Skeletal muscle tissue (tissue), 4 donors: ENCODE data around the gene CHCHD6. TPM values are rescaled to one million over a fixed set of nuclear protein-coding genes. Genes with fewer than 3 reads are reported as not detected.
A peak's percentile ranks its signal among the peaks of the same experiment; 100 is the strongest.

Source experiments
- H3K27ac ChIP-seq: one replicate; pipeline ENCODE4 v1.7.0; 2013; ENCODE audit warnings: mild to moderate bottlenecking, low read depth, low read length, inconsistent platforms
- H3K27me3 ChIP-seq, 3 donors: one replicate each; pipeline ENCODE4 v1.7.0; 2013; ENCODE audit warnings: low read length in 3 of 3; ENCODE audit not compliant: control insufficient read depth in 3 of 3, insufficient read depth in 3 of 3
- H3K36me3 ChIP-seq, 3 donors: one replicate each; pipeline ENCODE4 v1.7.0; 2013; ENCODE audit warnings: low read length in 3 of 3; ENCODE audit not compliant: control insufficient read depth in 3 of 3, insufficient read depth in 3 of 3
- H3K4me1 ChIP-seq, 3 donors: one replicate each; pipeline ENCODE4 v1.7.0; 2013; ENCODE audit warnings: low read length in 3 of 3, mild to moderate bottlenecking in 3 of 3; ENCODE audit not compliant: control insufficient read depth in 3 of 3, insufficient read depth in 3 of 3
- H3K4me3 ChIP-seq, 3 donors: one replicate each; pipeline ENCODE4 v1.7.0; 2013; ENCODE audit warnings: low read length in 3 of 3
- H3K9ac ChIP-seq, 3 donors: one replicate each; pipeline ENCODE4 v1.7.0; 2013; ENCODE audit warnings: low read length in 3 of 3, mild to moderate bottlenecking in 3 of 3, moderate library complexity in 2 of 3, low read depth in 1 of 3
- H3K9me3 ChIP-seq, 3 donors: one replicate each; pipeline ENCODE4 v1.7.0; 2013; ENCODE audit warnings: low read length in 3 of 3; ENCODE audit not compliant: control insufficient read depth in 3 of 3
- total RNA-seq: library from RNA; depleted of rRNA; stranded (reverse); fragments of >200 nt; gene quantifications from one replicate; pipeline ENCODE4 v1.2.3, GENCODE V29; 2014
- donor health status: Osteomylitis.

Gene CHCHD6
- total RNA-seq, 1 donor from 2014 or later: 8.9 TPM

DNA sequence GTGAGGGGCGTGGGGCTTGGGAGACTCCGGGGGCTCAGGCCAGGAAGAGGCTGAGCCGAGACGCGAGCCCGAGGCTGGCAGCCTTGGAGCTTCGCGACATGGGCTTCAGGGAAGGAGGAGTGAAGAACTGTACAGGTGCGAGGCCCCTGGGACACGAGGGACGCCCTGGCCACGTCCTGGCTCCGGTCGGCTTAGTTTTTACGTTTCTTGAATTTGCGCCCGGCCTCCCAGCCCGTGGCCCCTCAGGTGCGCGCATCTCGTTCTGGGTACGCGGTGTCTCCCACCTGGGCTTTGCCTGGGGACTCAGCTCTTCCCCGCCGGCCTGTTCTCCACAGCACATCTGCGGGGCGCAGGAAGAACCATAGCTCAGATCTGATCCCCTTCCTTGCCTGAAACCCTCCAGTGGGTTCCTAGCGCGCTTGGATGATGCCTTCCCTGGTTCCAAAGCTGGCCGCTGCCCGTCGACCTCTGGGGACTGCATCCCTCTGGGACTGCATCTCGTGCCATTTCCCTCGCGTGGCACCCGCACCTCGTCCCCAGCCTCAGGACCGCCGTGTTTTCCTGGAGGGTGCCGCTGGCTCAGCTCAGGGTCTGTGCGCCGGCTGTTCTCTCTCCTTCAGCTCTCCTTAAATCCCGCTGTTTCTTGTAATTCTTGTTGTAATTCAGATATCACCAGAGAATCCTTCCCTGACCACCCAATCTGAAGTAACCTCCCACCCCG lies 614 bp downstream of the CHCHD6 start:
- H3K27me3 ChIP-seq: peaks cover 0 to 10% (median 4%) of the 10 kb centered on the region in 3 donors
- H3K9ac ChIP-seq: peak overlapping the region; percentile 73 to 83 (median 76)
- H3K9me3 ChIP-seq: no peaks in the 10 kb centered on the region
- peaks cover 10 to 13% (median 11%) of the 10 kb centered on the region in 3 donors for H3K4me1 ChIP-seq
- H3K27ac ChIP-seq: no peak overlapping the region
- peak overlapping the region; percentile 82 to 93 (median 93) for H3K4me3 ChIP-seq
- no peaks in the 10 kb centered on the region for H3K36me3 ChIP-seq

DNA sequence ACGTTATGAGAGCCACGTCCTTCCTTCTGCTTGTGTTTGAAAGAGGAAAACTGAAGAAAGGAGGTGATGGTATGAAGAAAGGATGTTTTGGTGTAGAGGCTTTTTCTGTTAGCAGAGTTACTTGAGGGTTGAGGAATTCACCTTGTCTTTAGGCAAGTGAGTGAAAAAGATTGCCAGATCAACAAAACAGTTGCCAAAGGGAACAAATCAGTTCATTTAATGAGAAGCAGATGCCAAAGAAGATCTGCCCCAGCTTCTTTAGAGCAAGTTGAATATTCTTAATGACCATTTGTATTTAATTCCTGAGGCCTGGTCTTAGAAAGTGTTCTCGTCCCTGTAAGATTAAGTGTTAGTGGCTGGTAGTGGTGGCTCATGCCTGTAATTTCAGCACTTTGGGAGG lies 2.6 kb downstream of the CHCHD6 start:
- H3K4me3 ChIP-seq: no peak overlapping the region

DNA sequence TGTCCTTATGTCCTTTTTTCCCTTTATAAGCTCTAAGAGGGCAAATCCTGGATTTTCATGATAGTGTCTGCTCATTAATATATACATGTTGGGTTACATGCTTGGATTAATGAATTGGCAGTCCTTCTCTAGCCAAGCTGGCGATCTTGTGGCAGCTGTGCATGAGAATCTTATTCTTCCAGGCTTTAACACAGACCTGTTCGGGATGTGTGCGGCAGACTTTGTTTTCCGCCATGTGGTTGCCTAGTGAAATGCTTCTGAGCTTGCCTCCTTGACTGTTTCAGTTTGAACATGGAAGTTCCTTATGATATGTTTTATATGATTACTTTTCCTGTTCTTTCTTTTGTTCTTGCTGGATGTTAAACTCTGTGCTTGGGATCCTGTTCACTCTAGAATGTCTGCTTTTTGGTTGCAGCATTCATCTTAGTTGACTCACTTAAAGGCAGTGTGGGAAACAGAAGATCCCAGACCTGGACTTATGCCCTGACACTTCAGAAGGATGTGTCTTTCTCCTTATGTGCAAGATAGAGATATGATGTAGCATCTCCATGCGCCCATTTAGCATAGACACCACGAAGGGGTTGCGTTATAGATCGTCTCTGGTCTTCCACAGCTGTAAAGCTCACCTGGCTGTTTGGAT lies 7.2 kb downstream of the CHCHD6 start:
- H3K36me3 ChIP-seq: no peaks in the 10 kb centered on the region
- H3K9me3 ChIP-seq: no peaks in the 10 kb centered on the region
- no peak overlapping the region for H3K4me3 ChIP-seq
- no peak overlapping the region for H3K27ac ChIP-seq
- H3K4me1 ChIP-seq: no peaks in the 10 kb centered on the region
- H3K27me3 ChIP-seq: no peaks in the 10 kb centered on the region
- H3K9ac ChIP-seq: no peak overlapping the region

More for the DNA sequence above, 2.6 kb downstream of the CHCHD6 start:
- H3K9me3 ChIP-seq: no peaks in the 10 kb centered on the region
- no peak overlapping the region for H3K9ac ChIP-seq
- no peak overlapping the region for H3K27ac ChIP-seq
- H3K36me3 ChIP-seq: no peaks in the 10 kb centered on the region
- H3K27me3 ChIP-seq: no peaks in the 10 kb centered on the region
- H3K4me1 ChIP-seq: peaks cover 10 to 13% (median 11%) of the 10 kb centered on the region in 3 donors

DNA sequence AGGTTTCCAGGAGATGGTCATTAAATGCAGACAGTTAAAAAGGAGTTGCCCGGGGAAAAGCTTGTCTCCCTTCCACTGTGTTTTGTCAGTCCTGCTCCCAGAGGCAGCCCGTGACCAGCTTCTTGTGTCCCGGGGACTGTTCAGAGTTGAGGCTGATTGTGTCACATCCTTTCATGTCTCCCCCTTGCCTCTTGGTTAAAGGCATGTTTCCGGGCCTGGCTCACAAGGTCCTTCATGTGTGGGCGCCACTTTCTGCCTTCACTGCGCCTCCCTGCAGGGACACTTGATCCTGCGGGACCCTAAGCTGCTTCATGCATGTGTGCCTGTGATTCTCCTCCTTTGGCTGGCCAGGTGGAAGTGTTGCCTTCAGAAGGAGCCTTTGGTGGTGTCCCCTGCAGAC lies 9.2 kb downstream of the CHCHD6 start:
- Histone ChIP-seq H3K9me3 (no peaks in the 10 kb centered on the region), H3K27me3 (no peaks in the 10 kb centered on the region), H3K27ac (no peak overlapping the region), H3K36me3 (no peaks in the 10 kb centered on the region), H3K4me3 (no peak overlapping the region), H3K9ac (no peak overlapping the region), H3K4me1 (no peaks in the 10 kb centered on the region)

DNA sequence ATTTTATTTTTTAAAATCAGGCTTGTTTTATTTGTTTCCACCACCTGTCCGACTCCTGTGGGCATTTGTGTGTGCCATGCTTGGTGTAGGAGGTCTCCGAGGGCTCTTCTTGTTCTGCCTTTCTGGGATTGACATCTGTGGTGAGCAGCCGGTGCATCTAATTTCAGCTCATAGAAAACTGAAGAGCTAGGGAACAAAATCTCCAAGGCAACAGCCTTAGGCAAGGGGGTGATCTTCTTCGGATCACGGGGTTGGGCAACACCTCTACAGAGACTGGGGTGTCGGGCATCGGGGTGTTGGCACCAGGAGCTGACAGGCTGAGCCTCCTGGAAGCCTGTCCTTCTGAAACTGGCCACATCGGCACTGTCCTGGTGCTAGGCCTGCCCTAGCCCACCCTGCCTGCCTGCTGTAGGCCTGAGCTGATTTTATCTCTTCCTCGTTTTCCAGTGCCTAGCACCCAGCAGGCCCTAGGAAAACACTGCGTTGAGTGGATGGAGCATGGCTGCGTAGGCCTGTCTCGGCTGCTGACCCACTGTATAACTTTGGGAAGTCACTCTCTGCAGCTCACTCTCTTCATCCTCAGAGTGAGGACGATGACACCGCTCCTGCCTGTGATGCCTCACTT lies 10.3 kb downstream of the CHCHD6 start:
- H3K27ac ChIP-seq: no peak overlapping the region
- no peaks in the 10 kb centered on the region for H3K36me3 ChIP-seq
- no peak overlapping the region for H3K9ac ChIP-seq
- no peaks in the 10 kb centered on the region for H3K4me1 ChIP-seq
- no peaks in the 10 kb centered on the region for H3K9me3 ChIP-seq
- H3K4me3 ChIP-seq: no peak overlapping the region
- H3K27me3 ChIP-seq: no peaks in the 10 kb centered on the region

DNA sequence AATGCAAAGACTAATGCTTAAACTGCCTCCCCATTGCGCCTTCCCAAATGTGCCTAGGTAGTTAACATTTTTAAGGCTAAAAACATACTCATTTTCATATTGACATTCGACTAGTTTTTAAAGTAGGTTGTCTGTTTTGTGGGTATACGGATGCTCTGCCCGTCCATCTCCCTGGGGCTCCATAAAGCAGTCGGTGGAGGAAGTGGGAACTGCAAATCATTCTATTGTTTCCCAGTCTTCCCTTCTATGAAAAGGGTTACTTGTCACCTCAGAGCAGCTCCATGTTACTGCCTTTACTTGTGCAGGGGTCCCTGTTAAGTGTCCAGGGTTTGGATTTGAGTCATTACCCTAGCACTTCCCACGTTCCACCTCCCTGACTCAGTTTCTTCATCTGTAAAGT lies 10.9 kb downstream of the CHCHD6 start:
- Histone ChIP-seq H3K9me3 (no peaks in the 10 kb centered on the region), H3K4me1 (no peaks in the 10 kb centered on the region), H3K4me3 (no peak overlapping the region), H3K27ac (no peak overlapping the region), H3K9ac (no peak overlapping the region), H3K36me3 (no peaks in the 10 kb centered on the region), H3K27me3 (no peaks in the 10 kb centered on the region)

DNA sequence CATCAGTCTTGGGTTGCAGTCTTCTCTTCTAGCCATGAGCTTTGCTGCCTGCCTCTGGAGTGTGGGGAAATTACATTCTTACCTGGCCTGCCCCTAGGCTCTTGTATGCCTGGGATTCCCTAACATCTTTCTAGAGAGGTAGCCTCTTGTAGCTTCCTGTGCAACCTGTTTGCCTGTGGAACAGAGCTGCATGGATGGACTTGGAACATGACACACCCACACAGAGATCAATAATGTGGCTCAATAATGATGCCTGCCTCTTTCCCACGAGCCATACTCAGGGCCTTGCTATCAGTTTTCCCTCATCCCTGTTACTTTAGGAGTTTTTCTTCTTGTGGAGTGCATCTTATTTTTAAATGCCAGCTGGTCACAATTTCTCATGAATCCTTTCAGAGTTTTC lies 11.4 kb downstream of the CHCHD6 start:
- no peaks in the 10 kb centered on the region for H3K9me3 ChIP-seq
- H3K36me3 ChIP-seq: no peaks in the 10 kb centered on the region
- H3K27ac ChIP-seq: no peak overlapping the region
- no peak overlapping the region for H3K9ac ChIP-seq
- no peaks in the 10 kb centered on the region for H3K27me3 ChIP-seq
- H3K4me3 ChIP-seq: no peak overlapping the region
- no peaks in the 10 kb centered on the region for H3K4me1 ChIP-seq

DNA sequence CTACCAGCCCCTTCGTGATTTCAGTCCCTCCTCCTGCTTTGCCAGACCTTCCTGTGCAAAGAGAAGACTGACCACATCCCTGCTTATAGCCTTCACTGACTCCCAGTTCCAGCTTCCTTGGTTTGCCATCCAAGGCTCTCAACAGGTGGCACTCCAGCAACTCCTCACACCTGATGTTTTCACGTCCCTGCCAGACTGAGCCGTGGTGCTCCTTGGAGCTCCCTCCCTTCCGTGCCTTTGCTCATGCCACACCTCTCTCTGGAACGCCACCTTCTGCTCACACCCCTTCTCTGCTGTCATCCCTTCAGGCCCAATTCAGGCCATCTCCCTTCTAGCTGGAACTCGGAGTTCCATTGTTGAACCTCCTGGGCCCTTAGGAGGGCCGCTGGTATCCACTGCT lies 12.0 kb downstream of the CHCHD6 start:
- no peaks in the 10 kb centered on the region for H3K4me1 ChIP-seq
- H3K9ac ChIP-seq: no peak overlapping the region
- no peaks in the 10 kb centered on the region for H3K27me3 ChIP-seq
- H3K36me3 ChIP-seq: no peaks in the 10 kb centered on the region
- no peak overlapping the region for H3K4me3 ChIP-seq
- no peak overlapping the region for H3K27ac ChIP-seq
- H3K9me3 ChIP-seq: no peaks in the 10 kb centered on the region

DNA sequence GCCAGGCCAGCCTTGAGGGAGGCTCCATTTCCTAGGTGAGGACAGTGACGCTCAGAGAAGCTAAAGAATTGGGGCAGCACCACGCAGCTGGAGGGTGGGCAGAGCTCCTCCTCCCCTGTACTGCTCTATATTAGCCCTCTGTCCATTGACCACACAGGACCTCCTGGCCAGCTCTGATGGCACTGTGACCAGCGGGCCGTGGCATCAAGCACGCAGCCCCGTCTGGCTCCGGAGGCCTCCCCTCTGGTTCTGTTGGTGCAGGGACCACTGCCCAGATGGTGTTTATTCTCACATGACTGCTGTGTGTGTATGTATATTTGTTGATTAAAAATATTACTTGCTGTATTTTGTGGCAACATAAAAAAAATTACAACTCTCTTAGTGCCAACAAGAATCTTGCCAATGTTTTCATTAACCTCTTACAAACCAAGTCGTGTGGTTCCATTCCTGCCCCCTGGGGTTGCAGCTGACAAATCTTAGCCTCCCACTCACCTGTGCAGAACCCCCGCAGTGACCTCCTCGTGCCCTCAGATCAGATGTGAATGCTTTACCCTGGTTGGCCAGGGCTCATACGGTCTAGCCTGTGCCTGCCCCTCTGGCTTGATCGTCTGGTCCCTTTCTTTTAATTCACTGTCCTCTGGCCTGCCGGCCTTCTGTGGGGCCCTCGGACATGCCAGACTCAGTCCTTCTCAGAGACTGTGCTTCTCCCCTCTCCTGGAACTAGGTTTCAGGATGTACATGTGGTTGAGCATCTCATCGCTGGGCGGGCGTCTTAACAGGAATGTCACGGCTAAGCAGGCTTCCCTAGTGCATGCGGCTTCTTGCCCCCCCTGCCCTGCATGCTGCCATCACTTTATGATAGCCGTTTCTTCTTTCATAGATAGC lies 14.8 kb downstream of the CHCHD6 start:
- H3K27ac ChIP-seq: no peak overlapping the region
- H3K4me1 ChIP-seq: no peaks in the 10 kb centered on the region
- H3K9ac ChIP-seq: no peak overlapping the region

More for the DNA sequence above, 14.8 kb downstream of the CHCHD6 start:
- Histone ChIP-seq H3K4me3 (no peak overlapping the region), H3K27me3 (no peaks in the 10 kb centered on the region), H3K9me3 (no peaks in the 10 kb centered on the region), H3K36me3 (no peaks in the 10 kb centered on the region)
